Measurements from ENCODE around the gene PRPF19.

- TF ChIP-seq ZNF274 (IDR thresholded peaks at IDR 0.05; ENCODE audit: low read depth, low read length): no peak
- TF ChIP-seq YY1 (IDR thresholded peaks at IDR 0.05; ENCODE audit: insufficient read depth, insufficient read length): no peak
- TF ChIP-seq SUZ12 (IDR thresholded peaks at IDR 0.05; ENCODE audit: extremely low read depth, insufficient read depth, insufficient read length): no peak
Measured at GRCh38 chr11:60927600-60927999, 21.2 kb upstream of the PRPF19 start.

Measured in NT2/D1 (cell line).